ENCODE measurements around the gene UNC45A. TPM values are rescaled to one million over a fixed set of nuclear protein-coding genes. Genes with fewer than 3 reads are reported as not detected.

Gene UNC45A
- total and polyA plus RNA-seq, 2 experiments from 2014 or later, result 58.6 to 75.8 TPM

- Histone ChIP-seq H3K9ac (peak overlapping the region; percentile 75), H3K36me3 (ENCODE audit: low read depth) (no peaks in the 10 kb centered on the region), H3F3A (ENCODE audit: insufficient read depth) (peaks cover 6% of the 10 kb centered on the region; the same call in 1 of the 2 replicates), H3K27ac (no peak overlapping the region), H3K4me3 (peak overlapping the region; percentile 71), H3K27me3 (replicated peaks; ENCODE audit: insufficient read depth) (no peaks in the 10 kb centered on the region), H4K20me1 (ENCODE audit: insufficient read depth) (no peaks in the 10 kb centered on the region), H3K4me2 (ENCODE audit: unreplicated experiment) (peak overlapping the region; percentile 98), H2AFZ (peak overlapping the region; percentile 77), H3K9me2 (ENCODE audit: insufficient read depth) (no peaks in the 10 kb centered on the region), H3K9me3 (ENCODE audit: low read depth) (no peaks in the 10 kb centered on the region), H3K79me2 (ENCODE audit: insufficient read depth) (no peaks in the 10 kb centered on the region), H3K4me1 (ENCODE audit: insufficient read depth) (peaks cover 12% of the 10 kb centered on the region; the same call in 1 of the 2 replicates)
- peak; percentile 85 for DNase-seq
- no peak for TF ChIP-seq EZH2phosphoT487 (IDR thresholded peaks at IDR 0.05; ENCODE audit: insufficient read depth, low read depth)
- TF ChIP-seq EZH2 (IDR thresholded peaks at IDR 0.05; ENCODE audit: insufficient read depth, poor library complexity, severe bottlenecking), result no peak
- in situ Hi-C loops (cut with MboI), result no loop called here
- WGBS, 2 experiments (ENCODE audit: low coverage in 1 of 2, low lambda C conversion rate in 2 of 2, missing lambda C conversion rate in 2 of 2), result 4% methylated on average over 40 to 51 of the region's 56 CpGs
Observed at GRCh38 chr15:90956274-90957030, 21.4 kb downstream of the UNC45A start.

- Histone ChIP-seq H3K79me2 (ENCODE audit: insufficient read depth) (no peaks in the 10 kb centered on the region), H3F3A (ENCODE audit: insufficient read depth) (no peaks in the 10 kb centered on the region), H3K4me2 (ENCODE audit: unreplicated experiment) (peak overlapping the region; percentile 98), H3K4me3 (peak overlapping the region; percentile 71), H4K20me1 (ENCODE audit: insufficient read depth) (no peaks in the 10 kb centered on the region), H3K9me3 (ENCODE audit: low read depth) (no peaks in the 10 kb centered on the region), H3K9ac (peak overlapping the region; percentile 75), H3K27me3 (replicated peaks; ENCODE audit: insufficient read depth) (no peaks in the 10 kb centered on the region), H3K9me2 (ENCODE audit: insufficient read depth) (no peaks in the 10 kb centered on the region), H3K27ac (0 out of 2 replicates have a peak overlapping the region, but pooled peaks have one; percentile 37), H2AFZ (peak overlapping the region; percentile 77), H3K36me3 (ENCODE audit: low read depth) (no peaks in the 10 kb centered on the region), H3K4me1 (ENCODE audit: insufficient read depth) (peaks cover 12% of the 10 kb centered on the region; the same call in 1 of the 2 replicates)
- in situ Hi-C loops (cut with MboI), result no loop called here
- TF ChIP-seq EZH2phosphoT487 (IDR thresholded peaks at IDR 0.05; ENCODE audit: insufficient read depth, low read depth), result no peak
- TF ChIP-seq EZH2 (IDR thresholded peaks at IDR 0.05; ENCODE audit: insufficient read depth, poor library complexity, severe bottlenecking), result no peak
- peak; percentile 79 for DNase-seq
- WGBS, 2 experiments (ENCODE audit: low coverage in 1 of 2, low lambda C conversion rate in 2 of 2, missing lambda C conversion rate in 2 of 2), result 4 to 6% methylated on average over 50 to 53 of the region's 63 CpGs
Observed at GRCh38 chr15:90957031-90957790, 22.1 kb downstream of the UNC45A start.

GRCh38 chr15:90957791-90958190, 22.7 kb downstream of the UNC45A start:
- in situ Hi-C loops (cut with MboI), result no loop called here

GRCh38 chr15:90959028-90959595, 24.0 kb downstream of the UNC45A start:
- WGBS, 2 experiments (ENCODE audit: low coverage in 1 of 2, low lambda C conversion rate in 2 of 2, missing lambda C conversion rate in 2 of 2), result 85 to 89% methylated on average over 8 of the region's 8 CpGs
- Histone ChIP-seq H3K79me2 (ENCODE audit: insufficient read depth) (no peaks in the 10 kb centered on the region), H3K36me3 (ENCODE audit: low read depth) (peaks cover 3% of the 10 kb centered on the region; the same call in 1 of the 2 replicates), H3K9me2 (ENCODE audit: insufficient read depth) (no peaks in the 10 kb centered on the region), H3K27me3 (replicated peaks; ENCODE audit: insufficient read depth) (no peaks in the 10 kb centered on the region), H4K20me1 (ENCODE audit: insufficient read depth) (no peaks in the 10 kb centered on the region), H3K9me3 (ENCODE audit: low read depth) (no peaks in the 10 kb centered on the region), H3K9ac (no peak overlapping the region), H3K4me3 (no peak overlapping the region), H3K27ac (no peak overlapping the region), H3K4me1 (ENCODE audit: insufficient read depth) (peaks cover 12% of the 10 kb centered on the region; the same call in 1 of the 2 replicates), H2AFZ (no peak overlapping the region), H3F3A (ENCODE audit: insufficient read depth) (0 out of 2 replicates have a peak, but pooled peaks cover 7% of the 10 kb centered on the region), H3K4me2 (ENCODE audit: unreplicated experiment) (no peak overlapping the region)
- TF ChIP-seq EZH2 (IDR thresholded peaks at IDR 0.05; ENCODE audit: insufficient read depth, poor library complexity, severe bottlenecking) (no peak), EZH2phosphoT487 (IDR thresholded peaks at IDR 0.05; ENCODE audit: insufficient read depth, low read depth) (no peak)
- DNase-seq, result no peak
- in situ Hi-C loops (cut with MboI), result no loop called here

More at GRCh38 chr15:90957791-90958190, 22.7 kb downstream of the UNC45A start:
- Histone ChIP-seq H3K27ac (no peak overlapping the region), H3K9me3 (ENCODE audit: low read depth) (no peaks in the 10 kb centered on the region), H2AFZ (peak overlapping the region; percentile 77), H3K4me2 (ENCODE audit: unreplicated experiment) (peak overlapping the region; percentile 98), H3K4me3 (peak overlapping the region; percentile 71; the same call in 1 of the 2 replicates), H3K4me1 (ENCODE audit: insufficient read depth) (peaks cover 12% of the 10 kb centered on the region; the same call in 1 of the 2 replicates), H3K9ac (peak overlapping the region; percentile 75), H3F3A (ENCODE audit: insufficient read depth) (0 out of 2 replicates have a peak, but pooled peaks cover 2% of the 10 kb centered on the region), H3K79me2 (ENCODE audit: insufficient read depth) (no peaks in the 10 kb centered on the region), H4K20me1 (ENCODE audit: insufficient read depth) (no peaks in the 10 kb centered on the region), H3K27me3 (replicated peaks; ENCODE audit: insufficient read depth) (no peaks in the 10 kb centered on the region), H3K36me3 (ENCODE audit: low read depth) (no peaks in the 10 kb centered on the region), H3K9me2 (ENCODE audit: insufficient read depth) (no peaks in the 10 kb centered on the region)
- WGBS, 2 experiments (ENCODE audit: low coverage in 1 of 2, low lambda C conversion rate in 2 of 2, missing lambda C conversion rate in 2 of 2), result 69 to 75% methylated on average over 6 of the region's 6 CpGs
- no peak for DNase-seq
- TF ChIP-seq EZH2phosphoT487 (IDR thresholded peaks at IDR 0.05; ENCODE audit: insufficient read depth, low read depth) (no peak), EZH2 (IDR thresholded peaks at IDR 0.05; ENCODE audit: insufficient read depth, poor library complexity, severe bottlenecking) (no peak)
